Measurements from ENCODE around the gene AMN1.
"Not testable (repeated sequence)": the region's sequence is repeated elsewhere in the genome, so short reads cannot be mapped to it uniquely, and the experiment has no call there.

The AMN1 gene

DNA sequence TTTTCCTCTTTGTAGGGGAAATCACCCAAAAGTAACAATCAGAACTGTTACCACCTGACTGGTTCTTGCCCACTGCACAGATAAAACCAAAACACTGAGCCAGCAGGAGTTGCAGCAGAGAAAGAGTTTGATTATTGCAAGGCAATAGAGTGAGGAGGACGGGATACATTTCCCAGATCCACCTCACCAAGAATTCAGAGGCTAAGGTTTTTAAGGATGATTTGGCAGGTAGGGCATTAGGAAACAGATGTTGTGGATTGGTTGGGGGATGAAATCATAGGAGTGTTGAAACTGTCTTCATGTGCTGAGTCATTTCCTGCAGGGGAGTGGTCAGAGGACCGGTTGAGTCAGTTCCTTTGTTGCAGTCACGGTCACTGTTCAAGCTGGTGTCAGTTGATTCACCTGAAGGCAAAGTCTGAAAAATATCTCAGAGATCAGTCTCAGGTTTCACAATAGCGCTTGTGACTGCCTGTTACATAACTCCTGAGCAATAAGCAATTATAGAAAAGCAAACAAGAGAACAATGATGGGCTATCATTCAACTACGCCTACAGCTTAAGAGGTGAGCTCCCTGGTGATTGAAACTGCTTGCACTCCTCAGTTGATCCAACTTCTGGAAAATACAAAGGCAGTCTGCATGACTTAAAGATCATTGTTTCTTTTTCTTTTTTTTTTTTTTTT lies 20.3 kb upstream of the AMN1 start:
- TF ChIP-seq, protein P1, sequence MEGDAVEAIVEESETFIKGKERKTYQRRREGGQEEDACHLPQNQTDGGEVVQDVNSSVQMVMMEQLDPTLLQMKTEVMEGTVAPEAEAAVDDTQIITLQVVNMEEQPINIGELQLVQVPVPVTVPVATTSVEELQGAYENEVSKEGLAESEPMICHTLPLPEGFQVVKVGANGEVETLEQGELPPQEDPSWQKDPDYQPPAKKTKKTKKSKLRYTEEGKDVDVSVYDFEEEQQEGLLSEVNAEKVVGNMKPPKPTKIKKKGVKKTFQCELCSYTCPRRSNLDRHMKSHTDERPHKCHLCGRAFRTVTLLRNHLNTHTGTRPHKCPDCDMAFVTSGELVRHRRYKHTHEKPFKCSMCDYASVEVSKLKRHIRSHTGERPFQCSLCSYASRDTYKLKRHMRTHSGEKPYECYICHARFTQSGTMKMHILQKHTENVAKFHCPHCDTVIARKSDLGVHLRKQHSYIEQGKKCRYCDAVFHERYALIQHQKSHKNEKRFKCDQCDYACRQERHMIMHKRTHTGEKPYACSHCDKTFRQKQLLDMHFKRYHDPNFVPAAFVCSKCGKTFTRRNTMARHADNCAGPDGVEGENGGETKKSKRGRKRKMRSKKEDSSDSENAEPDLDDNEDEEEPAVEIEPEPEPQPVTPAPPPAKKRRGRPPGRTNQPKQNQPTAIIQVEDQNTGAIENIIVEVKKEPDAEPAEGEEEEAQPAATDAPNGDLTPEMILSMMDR (IDR thresholded peaks at IDR 0.05; ENCODE audit: insufficient read depth, low read depth, low read length, missing control alignments), result no peak
- peak; percentile 98 for DNase-seq (ENCODE audit: low read depth)
- peak overlapping the region; percentile 81 for H3K4me3 ChIP-seq (ENCODE audit: low read depth, low read length)

DNA sequence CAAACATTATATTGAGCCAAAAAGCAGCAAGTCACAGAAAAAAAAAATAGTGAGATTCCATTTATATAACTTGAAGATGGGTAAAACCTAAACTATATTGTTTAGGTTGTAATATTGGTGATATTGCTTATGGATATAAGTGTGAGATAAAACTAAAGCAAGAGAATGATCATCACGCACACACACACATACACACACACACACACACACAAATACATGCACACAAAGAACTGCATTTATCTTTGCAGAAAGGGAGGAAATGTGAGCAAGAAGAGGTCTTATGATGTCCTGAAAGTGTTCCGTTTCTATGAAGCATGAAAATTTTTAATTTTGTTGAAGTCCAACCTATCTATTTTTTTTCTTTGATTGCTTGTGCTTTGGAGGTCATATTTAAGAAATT lies 16.4 kb upstream of the AMN1 start:
- no peak for DNase-seq (ENCODE audit: low read depth)
- TF ChIP-seq, protein P1 (IDR thresholded peaks at IDR 0.05; ENCODE audit: insufficient read depth, low read depth, low read length, missing control alignments), result no peak
- no peak overlapping the region for H3K4me3 ChIP-seq (ENCODE audit: low read depth, low read length)

DNA sequence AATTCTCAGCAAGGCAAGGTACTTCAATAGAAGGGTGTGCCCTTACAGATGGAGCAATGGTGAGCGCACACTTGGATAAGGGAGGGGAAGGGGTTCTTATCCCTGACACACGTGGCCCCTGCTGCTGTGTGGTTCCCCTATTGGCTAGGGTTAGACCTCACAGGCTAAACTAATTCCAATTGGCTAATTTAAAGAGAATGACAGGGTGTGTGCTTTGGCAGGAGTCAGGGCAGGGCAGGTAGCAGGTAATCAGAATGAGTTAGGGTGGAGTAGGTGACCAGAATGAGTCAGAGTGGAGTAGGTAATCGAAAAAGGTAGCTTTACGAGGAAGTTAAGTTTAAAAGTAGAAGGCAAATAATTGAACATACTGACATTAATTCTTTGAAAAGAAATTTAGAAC lies 15.5 kb upstream of the AMN1 start:
- not testable (repeated sequence) for DNase-seq (ENCODE audit: low read depth); H3K4me3 ChIP-seq (ENCODE audit: low read depth, low read length)

DNA sequence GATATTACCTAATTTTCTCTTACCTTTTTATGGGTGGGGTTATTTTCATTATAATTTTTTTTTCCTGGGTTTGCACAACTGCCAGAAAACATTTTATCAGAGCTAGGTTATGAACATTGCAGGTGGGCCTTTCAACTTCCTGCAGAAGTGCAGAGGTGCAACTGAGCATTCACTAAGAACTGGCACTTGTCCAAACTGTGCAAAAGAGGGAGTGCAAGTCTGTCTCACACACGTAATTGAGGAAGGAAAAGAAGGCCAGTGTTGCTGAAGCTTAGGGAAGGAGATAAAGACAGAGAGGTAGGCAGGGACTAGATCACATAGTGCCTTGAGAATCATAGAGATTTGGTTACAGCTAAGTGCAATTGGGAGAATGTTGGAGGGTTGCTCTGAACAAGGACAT lies 14.1 kb upstream of the AMN1 start:
- TF ChIP-seq, protein P1 (IDR thresholded peaks at IDR 0.05; ENCODE audit: insufficient read depth, low read depth, low read length, missing control alignments), result no peak
- no peak overlapping the region for H3K4me3 ChIP-seq (ENCODE audit: low read depth, low read length)
- peak; percentile 57 for DNase-seq (ENCODE audit: low read depth)

DNA sequence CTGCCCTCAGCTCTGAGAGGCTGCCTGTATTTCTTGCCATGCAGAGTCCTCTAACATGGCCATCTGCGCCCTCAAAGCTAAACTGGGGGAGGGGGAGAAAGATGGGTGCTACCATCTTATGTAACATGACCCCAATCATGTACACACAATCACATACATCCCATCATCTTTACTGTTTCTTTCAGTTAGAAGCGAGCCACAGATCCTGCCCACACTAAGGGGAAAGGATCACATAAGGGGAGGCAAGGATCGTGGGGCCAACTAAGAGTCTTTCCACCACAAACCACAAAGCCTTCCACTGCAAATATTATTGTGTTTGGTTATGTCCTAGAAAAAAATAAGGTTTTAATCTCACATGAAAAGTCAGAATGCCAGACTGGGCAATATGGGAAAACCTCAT lies 11.8 kb upstream of the AMN1 start:
- H3K4me3 ChIP-seq (ENCODE audit: low read depth, low read length), result no peak overlapping the region
- DNase-seq (ENCODE audit: low read depth), result no peak
- TF ChIP-seq, protein P1 (IDR thresholded peaks at IDR 0.05; ENCODE audit: insufficient read depth, low read depth, low read length, missing control alignments), result no peak

DNA sequence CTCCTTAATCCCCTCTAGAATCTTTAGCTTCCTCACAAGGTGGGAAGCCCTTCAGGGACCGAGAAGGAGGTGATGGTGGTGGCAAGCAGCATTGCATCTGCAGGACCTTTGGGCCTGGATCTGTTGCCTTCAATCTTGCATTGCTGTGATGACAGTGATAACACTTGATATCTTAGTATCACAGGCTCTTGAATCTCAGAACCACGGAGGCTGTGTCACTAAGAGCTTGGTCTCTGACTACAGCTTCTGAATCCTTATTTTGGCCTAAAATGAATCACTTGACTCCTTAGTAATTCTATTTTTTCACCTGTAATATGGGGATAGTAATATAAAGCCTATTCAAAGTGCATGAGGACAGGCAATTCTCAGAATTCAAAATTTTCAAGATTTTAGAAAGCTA lies 8.9 kb upstream of the AMN1 start:
- H3K4me3 ChIP-seq (ENCODE audit: low read depth, low read length), result no peak overlapping the region
- DNase-seq (ENCODE audit: low read depth), result no peak
- TF ChIP-seq, protein P1 (IDR thresholded peaks at IDR 0.05; ENCODE audit: insufficient read depth, low read depth, low read length, missing control alignments), result no peak

DNA sequence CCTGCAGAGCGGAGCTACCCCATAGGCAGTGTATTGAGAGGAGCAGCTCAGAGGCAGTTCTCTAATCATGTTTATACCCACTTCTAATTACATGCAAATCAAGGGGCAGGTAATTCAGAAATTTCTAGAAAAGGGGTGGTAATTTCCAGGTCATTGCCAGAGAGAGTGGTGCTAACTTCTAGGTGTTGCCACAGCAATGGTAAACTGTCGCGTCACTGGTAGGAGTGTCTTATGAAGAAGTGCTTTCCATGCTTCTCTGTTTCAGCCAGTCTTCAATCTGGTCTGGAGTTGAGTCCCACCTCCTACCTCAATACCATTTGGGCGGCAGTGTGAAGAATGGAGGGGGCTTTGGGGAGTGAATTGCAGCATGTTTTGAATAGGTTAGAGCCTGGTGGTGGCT lies 8.5 kb upstream of the AMN1 start:
- TF ChIP-seq, protein P1 (IDR thresholded peaks at IDR 0.05; ENCODE audit: insufficient read depth, low read depth, low read length, missing control alignments), result no peak
- H3K4me3 ChIP-seq (ENCODE audit: low read depth, low read length), result no peak overlapping the region
- DNase-seq (ENCODE audit: low read depth), result no peak
